Activated naive CD4-positive, alpha-beta T cell treated with anti-CD3 and anti-CD28 coated beads, Interleukin-2, amount 50 U/mL, for 16 hours (primary cell): ENCODE data around the gene DPH3.

Source experiments
- DNase-seq: peaks from one replicate; pipeline ENCODE4 v3.0.0-alpha.2; 2020

Gene DPH3

DNA sequence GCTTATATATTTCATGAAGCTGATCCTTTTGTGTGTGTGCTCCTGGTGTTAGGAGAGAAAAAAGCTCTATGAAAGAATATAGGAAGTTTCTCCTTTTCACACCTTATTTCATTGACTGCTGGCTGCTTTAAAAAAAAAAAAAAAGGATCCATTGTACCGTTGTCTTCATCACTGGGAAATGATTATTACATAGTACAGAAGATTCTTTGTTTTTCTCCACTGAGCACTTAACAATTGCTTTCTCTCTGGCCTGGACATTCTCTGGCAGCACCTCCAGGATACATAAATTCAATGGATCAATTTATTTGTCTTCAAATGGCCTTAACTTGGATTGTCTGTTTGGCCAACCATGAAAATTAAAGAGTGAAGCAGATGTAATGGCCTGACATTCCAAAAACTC is 37.2 kb downstream of the DPH3 start:
- DNase-seq: no peak

DNA sequence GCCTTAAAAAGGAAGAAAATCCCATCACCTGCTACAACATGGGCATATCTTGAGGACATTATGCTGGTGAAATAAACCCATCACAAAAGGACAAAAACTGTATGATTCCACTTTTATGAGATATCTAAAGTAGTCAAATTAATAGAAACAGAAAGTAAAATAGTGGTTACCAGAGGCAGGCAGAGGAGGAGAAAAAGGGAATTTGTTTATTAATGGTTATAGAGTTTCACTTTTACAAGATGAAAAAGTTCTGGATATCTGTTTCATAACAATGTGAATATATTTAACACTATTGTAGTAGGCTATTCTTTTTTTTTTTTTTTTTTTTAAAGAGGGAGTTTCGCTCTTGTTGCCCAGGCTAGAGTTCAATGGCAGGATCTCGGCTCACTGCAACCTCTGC is 40.4 kb downstream of the DPH3 start:
- DNase-seq: no peak

DNA sequence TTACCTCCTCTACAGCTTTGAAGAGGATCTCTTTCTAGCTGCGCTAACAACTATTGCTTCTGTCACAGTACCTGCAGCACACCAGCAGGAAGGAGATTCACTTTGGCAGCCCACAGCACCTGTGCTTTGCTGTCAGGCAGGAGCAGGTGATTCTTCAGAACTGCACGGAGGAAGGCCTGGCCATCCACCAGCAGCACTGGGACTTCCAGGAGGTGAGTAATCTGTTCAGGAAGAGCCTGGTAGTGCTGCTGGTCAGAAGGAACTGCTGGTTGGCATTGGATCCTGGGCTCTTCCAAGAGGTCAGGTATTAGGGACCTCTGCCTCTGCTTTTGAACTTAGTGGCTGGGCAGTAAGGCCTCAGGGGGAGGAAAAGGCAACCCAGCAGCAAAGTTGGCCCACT is 42.2 kb downstream of the DPH3 start:
- no peak for DNase-seq

DNA sequence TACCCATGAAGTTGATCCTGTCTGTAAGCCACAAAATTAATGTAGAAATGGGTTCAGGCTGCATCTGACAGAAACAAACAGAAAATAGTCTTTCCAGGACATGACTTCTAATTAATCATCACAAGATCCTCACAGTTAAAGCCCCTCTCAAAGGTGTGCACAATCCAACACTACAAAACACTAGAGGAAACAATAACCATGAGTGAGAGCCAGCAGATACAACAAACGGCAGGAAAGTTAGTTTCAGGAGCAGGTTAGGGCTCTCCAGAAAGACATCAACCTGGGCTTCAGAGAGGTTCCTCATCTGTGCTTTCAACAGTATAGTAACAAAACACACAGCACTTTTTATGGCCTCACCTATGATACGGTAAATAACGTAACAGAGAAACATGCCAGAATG is 42.8 kb downstream of the DPH3 start:
- DNase-seq: no peak

DNA sequence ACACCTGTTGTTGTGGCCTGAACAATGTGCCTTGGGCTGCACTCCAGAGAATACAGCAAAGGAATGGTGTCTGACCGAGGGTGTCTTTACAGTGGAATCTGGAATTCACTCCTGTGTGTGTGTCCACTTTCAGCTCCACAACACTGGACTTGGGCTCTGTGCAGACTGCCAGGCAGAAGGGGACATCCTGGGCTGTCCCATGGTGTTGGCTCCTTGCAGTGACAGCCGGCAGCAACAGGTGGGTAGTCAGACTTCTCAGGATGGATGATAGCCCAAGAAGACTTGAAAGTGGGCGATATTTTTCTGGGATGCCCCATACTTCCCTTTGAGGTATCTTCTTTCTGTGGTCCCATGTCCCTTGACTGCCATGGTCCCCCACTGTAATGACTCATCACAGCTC is 45.0 kb downstream of the DPH3 start:
- no peak for DNase-seq

DNA sequence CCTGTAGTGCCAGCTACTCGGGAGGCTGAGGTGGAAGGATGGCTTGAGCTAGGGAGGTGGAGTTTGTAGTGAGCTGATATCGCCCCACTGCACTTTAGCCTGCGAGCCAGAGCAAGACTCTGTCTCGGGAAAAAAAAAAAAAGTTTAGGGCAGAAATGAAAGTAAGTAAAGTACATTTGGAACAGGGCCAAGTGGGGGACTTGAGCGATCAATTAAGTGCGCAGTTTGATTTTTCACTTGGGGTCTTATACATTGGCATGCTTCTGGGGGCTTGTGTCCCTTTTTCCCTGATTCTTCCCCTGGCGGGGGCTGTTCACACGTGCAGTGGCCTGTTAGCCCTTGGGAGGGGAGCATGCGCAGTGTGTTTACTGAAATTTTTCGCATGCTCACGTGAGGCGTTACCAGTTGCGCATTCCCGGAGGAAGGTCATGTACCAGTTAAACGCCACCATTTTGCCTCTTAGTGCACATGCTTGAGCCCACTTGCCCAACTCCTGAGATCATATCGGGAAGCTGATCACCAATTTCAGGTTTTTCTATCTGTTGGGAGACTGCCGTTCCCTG is 48.3 kb downstream of the DPH3 start:
- DNase-seq: no peak

DNA sequence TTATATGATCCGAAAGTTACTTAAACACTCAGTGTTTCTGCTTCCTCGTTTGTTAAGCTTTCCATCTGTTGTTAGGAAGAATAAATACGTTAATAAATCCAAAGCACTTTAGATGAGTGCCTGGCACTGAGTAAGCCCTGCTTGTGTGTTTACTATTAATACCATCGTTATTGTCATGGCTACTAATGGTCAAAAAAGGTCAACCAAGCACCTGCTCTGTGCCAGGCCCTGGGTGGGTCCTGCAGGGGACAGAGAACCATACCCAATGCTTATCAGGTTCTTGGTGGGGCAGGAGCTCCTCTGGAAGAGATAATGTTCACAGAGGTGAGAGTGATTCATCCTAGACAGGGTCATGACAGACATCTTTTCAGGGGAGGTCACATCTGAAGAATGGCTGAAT is 50.4 kb downstream of the DPH3 start:
- DNase-seq: no peak

DNA sequence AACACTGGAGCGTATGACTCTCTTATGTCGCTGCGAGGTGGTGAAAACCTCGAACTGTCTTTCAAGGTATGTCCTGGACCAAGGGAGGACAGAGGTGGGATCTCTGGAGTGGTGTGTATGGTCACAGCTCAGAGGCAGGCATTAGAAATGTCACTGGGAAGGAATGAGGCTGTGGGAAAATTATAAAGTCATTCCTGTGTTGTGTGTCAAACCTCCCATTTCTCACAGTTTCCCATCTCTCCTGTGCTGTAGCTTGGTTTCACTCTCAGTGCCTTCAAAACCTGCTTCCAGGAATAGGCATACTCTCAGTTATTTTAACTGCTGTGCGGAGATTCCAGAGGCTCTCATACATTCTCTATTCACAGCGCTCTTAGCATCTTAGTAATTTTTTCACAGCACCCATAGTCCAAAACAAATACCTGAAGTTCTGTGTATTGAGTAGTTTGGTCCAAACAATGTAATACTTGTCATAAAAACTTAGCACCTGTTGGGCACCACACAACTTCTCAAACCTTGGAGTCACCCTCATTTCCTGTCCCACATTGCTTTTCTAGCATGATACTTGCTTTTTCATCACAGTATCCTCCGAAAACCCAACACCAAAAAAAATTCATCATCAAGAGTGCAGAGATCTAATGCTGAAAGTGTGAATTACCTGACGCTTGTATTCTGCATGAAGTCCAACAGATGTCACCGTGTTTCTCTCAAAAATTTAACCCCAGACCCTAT is 53.4 kb downstream of the DPH3 start:
- DNase-seq: no peak
